Smooth muscle cell (in vitro differentiated cells): ENCODE data around the gene GON4L. TPM values are rescaled to one million over a fixed set of nuclear protein-coding genes. Genes with fewer than 3 reads are reported as not detected.
"Not testable (repeated sequence)": the region's sequence is repeated elsewhere in the genome, so short reads cannot be mapped to it uniquely, and the experiment has no call there.

Source experiments
- DNase-seq: peaks from one replicate; lab custom pipeline; 2025; ENCODE audit not compliant: unreplicated experiment; lab: John Stamatoyannopoulos, UW
- H2AFZ ChIP-seq: fragments of 200-600 bp; sonication (generic); 2 replicates; pipeline ENCODE4 v1.6.0; 2016; ENCODE audit warnings: antibody characterized with exemption, low read depth, mild to moderate bottlenecking
- H3F3A ChIP-seq: fragments of 200-600 bp; sonication (generic); 2 replicates; pipeline ENCODE4 v1.6.0; 2017; ENCODE audit warnings: antibody characterized with exemption, low read depth
- H3K27ac ChIP-seq: fragments of 200-600 bp; sonication (generic); 2 replicates; pipeline ENCODE4 v1.5.1; 2016; ENCODE audit warnings: low read depth, mild to moderate bottlenecking
- H3K27me3 ChIP-seq: fragments of 200-600 bp; sonication (generic); 2 replicates; pipeline ENCODE4 v1.6.1; 2016; ENCODE audit warnings: low read depth, mild to moderate bottlenecking
- H3K36me3 ChIP-seq: fragments of 200-600 bp; sonication (generic); 2 replicates; pipeline ENCODE4 v1.5.1; 2016; ENCODE audit warnings: low read depth
- H3K4me1 ChIP-seq: fragments of 200-600 bp; sonication (generic); 2 replicates; pipeline ENCODE4 v1.5.1; 2016; ENCODE audit warnings: low read depth
- H3K4me2 ChIP-seq: fragments of 200-600 bp; sonication (generic); 2 replicates; pipeline ENCODE4 v1.6.0; 2016; ENCODE audit warnings: mild to moderate bottlenecking
- H3K4me3 ChIP-seq: fragments of 200-600 bp; sonication (generic); 2 replicates; pipeline ENCODE4 v1.5.1; 2016; ENCODE audit warnings: mild to moderate bottlenecking
- H3K79me2 ChIP-seq: fragments of 200-600 bp; sonication (generic); 2 replicates; pipeline ENCODE4 v1.6.0; 2016; ENCODE audit warnings: low read depth, mild to moderate bottlenecking
- H3K9ac ChIP-seq: fragments of 200-600 bp; sonication (generic); 2 replicates; pipeline ENCODE4 v1.6.0; 2016; ENCODE audit warnings: low read depth
- H3K9me3 ChIP-seq: fragments of 200-600 bp; sonication (generic); replicated peaks from 2 replicates; pipeline ENCODE4 v1.5.1; 2016; ENCODE audit warnings: low read depth
- H4K20me1 ChIP-seq: fragments of 200-600 bp; sonication (generic); 2 replicates; pipeline ENCODE4 v1.6.0; 2016; ENCODE audit warnings: low read depth
- WGBS: methylation state at CpG from one replicate; pipeline ENCODE4 v1.1.7; 2016; ENCODE audit warnings: low lambda C conversion rate; 5-methylcytosine and 5-hydroxymethylcytosine counted together
- polyA plus RNA-seq: library from polyadenylated mRNA; unstranded; fragments of >200 nt; fragmentation: Nextera tagmentation; extraction: Ambion mirVana; gene quantifications from 2 replicates; pipeline ENCODE4 v1.2.1, GENCODE V29; 2016
- total RNA-seq: library from RNA; depleted of rRNA; stranded (reverse); fragments of >200 nt; gene quantifications from 2 replicates; pipeline ENCODE4 v1.2.3, GENCODE V29; 2014
- TF ChIP-seq, protein P1 (sequence below): fragments of 200-600 bp; sonication (generic); IDR thresholded peaks from 2 replicates; pipeline ENCODE4 v1.5.1; 2017; ENCODE audit warnings: borderline replicate concordance, mild to moderate bottlenecking, antibody characterized with exemption; ENCODE audit not compliant: insufficient read depth, poor library complexity, severe bottlenecking

The GON4L gene
- total and polyA plus RNA-seq, 2 experiments from 2014 or later, result 21.0 to 40.8 TPM

GRCh38 chr1:155717041-155717440 is 140.0 kb downstream of the GON4L start:
- H3K4me3 ChIP-seq, result no peak overlapping the region
- H2AFZ ChIP-seq, result no peak overlapping the region
- H3K4me2 ChIP-seq, result no peak overlapping the region
- no peak overlapping the region for H3K27ac ChIP-seq
- H4K20me1 ChIP-seq, result no peaks in the 10 kb centered on the region
- H3F3A ChIP-seq, result no peaks in the 10 kb centered on the region
- no peaks in the 10 kb centered on the region for H3K4me1 ChIP-seq
- WGBS, result 97% methylated on average over 7 of the region's 7 CpGs
- H3K36me3 ChIP-seq, result peaks cover 8% of the 10 kb centered on the region
- no peak overlapping the region for H3K9ac ChIP-seq
- DNase-seq, result no peak
- H3K9me3 ChIP-seq, result no peaks in the 10 kb centered on the region
- H3K79me2 ChIP-seq, result no peaks in the 10 kb centered on the region
- TF ChIP-seq, protein P1, sequence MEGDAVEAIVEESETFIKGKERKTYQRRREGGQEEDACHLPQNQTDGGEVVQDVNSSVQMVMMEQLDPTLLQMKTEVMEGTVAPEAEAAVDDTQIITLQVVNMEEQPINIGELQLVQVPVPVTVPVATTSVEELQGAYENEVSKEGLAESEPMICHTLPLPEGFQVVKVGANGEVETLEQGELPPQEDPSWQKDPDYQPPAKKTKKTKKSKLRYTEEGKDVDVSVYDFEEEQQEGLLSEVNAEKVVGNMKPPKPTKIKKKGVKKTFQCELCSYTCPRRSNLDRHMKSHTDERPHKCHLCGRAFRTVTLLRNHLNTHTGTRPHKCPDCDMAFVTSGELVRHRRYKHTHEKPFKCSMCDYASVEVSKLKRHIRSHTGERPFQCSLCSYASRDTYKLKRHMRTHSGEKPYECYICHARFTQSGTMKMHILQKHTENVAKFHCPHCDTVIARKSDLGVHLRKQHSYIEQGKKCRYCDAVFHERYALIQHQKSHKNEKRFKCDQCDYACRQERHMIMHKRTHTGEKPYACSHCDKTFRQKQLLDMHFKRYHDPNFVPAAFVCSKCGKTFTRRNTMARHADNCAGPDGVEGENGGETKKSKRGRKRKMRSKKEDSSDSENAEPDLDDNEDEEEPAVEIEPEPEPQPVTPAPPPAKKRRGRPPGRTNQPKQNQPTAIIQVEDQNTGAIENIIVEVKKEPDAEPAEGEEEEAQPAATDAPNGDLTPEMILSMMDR, result no peak
- H3K27me3 ChIP-seq, result no peaks in the 10 kb centered on the region

GRCh38 chr1:155715777-155716176 is 141.2 kb downstream of the GON4L start:
- Histone ChIP-seq H2AFZ (no peak overlapping the region), H3K27ac (no peak overlapping the region), H3K36me3 (peaks cover 8% of the 10 kb centered on the region), H3K9ac (no peak overlapping the region), H3K27me3 (no peaks in the 10 kb centered on the region), H3K9me3 (no peaks in the 10 kb centered on the region), H3F3A (no peaks in the 10 kb centered on the region), H3K4me3 (no peak overlapping the region), H3K79me2 (no peaks in the 10 kb centered on the region), H4K20me1 (no peaks in the 10 kb centered on the region), H3K4me1 (no peaks in the 10 kb centered on the region), H3K4me2 (no peak overlapping the region)
- TF ChIP-seq, protein P1, result no peak
- 94% methylated on average over 5 of the region's 5 CpGs for WGBS
- no peak for DNase-seq

DNA sequence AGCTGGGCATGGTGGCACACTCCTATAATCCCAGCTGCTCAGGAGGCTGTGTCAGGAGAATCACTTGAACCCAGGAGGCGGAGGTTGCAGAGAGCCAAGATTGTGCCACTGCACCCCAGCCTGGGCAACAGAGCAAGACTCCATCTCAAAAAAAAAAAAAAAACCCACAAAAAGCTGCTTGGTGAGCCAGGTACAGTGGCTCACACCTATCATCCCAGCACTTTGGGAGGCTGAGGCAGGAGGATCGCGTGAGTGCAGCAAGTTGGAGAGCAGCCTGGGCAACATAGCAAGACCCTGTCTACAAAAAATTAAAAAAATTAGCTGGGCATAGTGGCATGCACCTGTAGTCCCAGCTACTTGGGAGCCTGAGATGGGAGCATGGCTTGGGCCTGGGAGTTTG is 142.0 kb downstream of the GON4L start:
- H3K27ac ChIP-seq, H2AFZ ChIP-seq, H3K4me2 ChIP-seq, H3K4me1 ChIP-seq, H3K27me3 ChIP-seq, DNase-seq, H3K9ac ChIP-seq, H3K9me3 ChIP-seq, H4K20me1 ChIP-seq, H3K4me3 ChIP-seq, H3K79me2 ChIP-seq, H3F3A ChIP-seq, H3K36me3 ChIP-seq: not testable (repeated sequence)
- WGBS, result 100% methylated on average over 3 of the region's 3 CpGs

DNA sequence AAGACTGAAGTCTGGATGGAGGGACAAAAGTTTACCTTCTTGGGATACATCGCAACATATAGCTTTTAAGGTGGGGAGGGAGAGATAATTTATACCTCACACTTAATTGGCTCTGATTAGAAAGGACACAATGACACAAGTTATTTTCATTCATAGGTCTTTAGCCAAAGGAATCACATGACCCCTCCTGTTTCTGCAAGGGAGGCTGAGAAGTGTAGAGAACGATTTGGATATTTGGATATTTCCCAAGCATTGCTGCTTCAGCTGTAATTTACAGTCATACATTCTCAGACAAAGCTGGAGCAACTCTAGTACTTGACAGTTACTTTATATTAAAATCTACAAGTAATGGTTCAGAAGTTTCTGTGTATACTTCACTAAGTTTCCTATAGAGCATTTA is 143.9 kb downstream of the GON4L start:
- Histone ChIP-seq H3K27me3 (no peaks in the 10 kb centered on the region), H3K27ac (no peak overlapping the region), H2AFZ (no peak overlapping the region), H3K79me2 (peaks cover 17% of the 10 kb centered on the region), H3F3A (no peaks in the 10 kb centered on the region), H3K4me2 (no peak overlapping the region), H3K36me3 (peaks cover 8% of the 10 kb centered on the region), H3K4me1 (no peaks in the 10 kb centered on the region), H3K9me3 (no peaks in the 10 kb centered on the region), H3K4me3 (no peak overlapping the region), H4K20me1 (peaks cover 3% of the 10 kb centered on the region), H3K9ac (no peak overlapping the region)
- 98% methylated on average over 2 of the region's 2 CpGs for WGBS
- TF ChIP-seq, protein P1, result no peak
- DNase-seq, result no peak

DNA sequence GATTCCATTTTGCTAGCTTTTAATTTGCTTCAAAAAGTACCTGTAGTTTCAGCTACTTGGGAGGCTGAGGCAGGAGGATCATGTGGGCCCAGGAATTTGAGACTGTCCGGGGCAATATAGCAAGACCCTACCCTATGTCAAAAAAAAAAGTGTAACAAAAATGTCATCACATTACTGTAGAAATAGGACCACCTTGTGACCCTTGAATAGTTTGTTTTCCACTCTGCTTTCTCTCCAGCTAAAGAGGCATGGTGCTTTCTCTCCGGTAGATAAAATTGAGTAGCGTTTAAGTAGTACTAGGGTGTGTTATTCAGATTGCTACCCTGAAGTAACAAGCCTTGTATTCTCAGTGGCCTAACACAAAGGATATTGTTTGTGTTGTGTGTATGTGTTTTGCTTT is 144.4 kb downstream of the GON4L start:
- not testable (repeated sequence) for H3F3A ChIP-seq, H3K27me3 ChIP-seq, H3K4me3 ChIP-seq, H3K9me3 ChIP-seq, H3K4me1 ChIP-seq, DNase-seq, H3K27ac ChIP-seq, H3K4me2 ChIP-seq, H3K9ac ChIP-seq, H2AFZ ChIP-seq, H4K20me1 ChIP-seq, H3K36me3 ChIP-seq
- peaks cover 22% of the 10 kb centered on the region for H3K79me2 ChIP-seq
- 96% methylated on average over 3 of the region's 3 CpGs for WGBS

GRCh38 chr1:155711457-155711856 is 145.6 kb downstream of the GON4L start:
- Histone ChIP-seq H3K79me2 (peaks cover 32% of the 10 kb centered on the region), H4K20me1 (peaks cover 13% of the 10 kb centered on the region)
- not testable (repeated sequence) for H3K27ac ChIP-seq, H3K9ac ChIP-seq, H3F3A ChIP-seq, H3K27me3 ChIP-seq, H3K9me3 ChIP-seq, H2AFZ ChIP-seq, H3K36me3 ChIP-seq, H3K4me2 ChIP-seq, H3K4me1 ChIP-seq, DNase-seq, H3K4me3 ChIP-seq
- 100% methylated on average over 3 of the region's 3 CpGs for WGBS
